Prostate gland (tissue), 2 donors: ENCODE results near the gene PDGFC. TPM values are rescaled to one million over a fixed set of nuclear protein-coding genes. Genes with fewer than 3 reads are reported as not detected.

Experiments
- DNase-seq: peaks from one replicate; pipeline ENCODE4 v3.0.0-alpha.2; 2019; ENCODE audit warnings: low spot score
- H3K27ac ChIP-seq, 2 donors: fragments of 200-600 bp; sonication (generic); 2 replicates each; pipeline ENCODE4 v1.5.1; 2017 to 2019
- H3K27me3 ChIP-seq: fragments of 200-600 bp; sonication (generic); replicated peaks from 2 replicates; pipeline ENCODE4 v1.5.1; 2019; ENCODE audit not compliant: insufficient read depth
- H3K36me3 ChIP-seq, 2 donors: fragments of 200-600 bp; sonication (generic); 1 replicate in 1 of 2; 2 replicates in 1 of 2; pipeline versions ENCODE4 v1.5.1 to v1.8.1; 2017 to 2019
- H3K4me1 ChIP-seq: fragments of 200-600 bp; sonication (generic); replicated peaks from 2 replicates; pipeline ENCODE4 v1.5.1; 2019
- H3K4me3 ChIP-seq, 2 donors: fragments of 200-600 bp; sonication (generic); 2 replicates each; pipeline ENCODE4 v1.5.1; 2017 to 2019
- H3K9me3 ChIP-seq: fragments of 200-600 bp; sonication (generic); 2 replicates; pipeline ENCODE4 v1.5.1; 2017
- CTCF ChIP-seq, 4 experiments: fragments of 200-600 bp in 2 of 4; fragments of 450-650 bp in 2 of 4; sonication (generic) in 2 of 4; IDR thresholded peaks; 1 replicate in 3 of 4; 2 replicates in 1 of 4; pipeline ENCODE4 v1.5.1; 2016 to 2019; ENCODE audit warnings: antibody characterized with exemption in 4 of 4, mild to moderate bottlenecking in 2 of 4, moderate library complexity in 2 of 4
- POLR2A ChIP-seq: fragments of 450-650 bp; IDR thresholded peaks from one replicate; pipeline ENCODE4 v1.6.1; 2016; ENCODE audit warnings: antibody characterized with exemption, mild to moderate bottlenecking
- POLR2AphosphoS5 ChIP-seq: sonication (generic); formaldehyde crosslinking; IDR thresholded peaks from one replicate; pipeline ENCODE4 v1.6.1; 2017; ENCODE audit warnings: antibody characterized with exemption
- WGBS: methylation state at CpG from one replicate; pipeline ENCODE4 v1.1.5; 2018; 5-methylcytosine and 5-hydroxymethylcytosine counted together
- intact Hi-C: fragments of 100-400 bp; cut with DNase I; formaldehyde crosslinking; loops from one replicate; pipeline ENCODE4 v1.14.2; 2022
- total RNA-seq, 2 donors: library from RNA; depleted of rRNA; stranded (reverse); fragments of >200 nt; gene quantifications; one replicate each; pipeline ENCODE4 v1.1.0, GENCODE V29; 2016

PDGFC gene
- total RNA-seq, 2 donors from 2014 or later = 18.6 to 36.8 TPM

- no peaks in the 10 kb centered on the region for H3K4me1 ChIP-seq
- TF ChIP-seq CTCF (IDR thresholded peaks at IDR 0.05) (no peak), POLR2AphosphoS5 (no peak), POLR2A (no peak)
- DNase-seq = no peak
- H3K9me3 ChIP-seq = no peaks in the 10 kb centered on the region
- H3K4me3 ChIP-seq = no peak overlapping the region
- intact Hi-C loops = no loop called here
- WGBS = 66% methylated on average over 2 of the region's 2 CpGs
- no peaks in the 10 kb centered on the region for H3K36me3 ChIP-seq
- H3K27me3 ChIP-seq = no peaks in the 10 kb centered on the region
- no peak overlapping the region for H3K27ac ChIP-seq
These were observed 179.0 kb downstream of the PDGFC start for GRCh38 chr4:156792462-156793085.

- H3K4me3 ChIP-seq = no peak overlapping the region
- peak; percentile 29 for DNase-seq
- 39% methylated on average over 1 of the region's 1 CpG for WGBS
- intact Hi-C loops = no loop called here
- H3K36me3 ChIP-seq = no peaks in the 10 kb centered on the region
- H3K27me3 ChIP-seq = no peaks in the 10 kb centered on the region
- no peak overlapping the region for H3K27ac ChIP-seq
- H3K4me1 ChIP-seq = no peaks in the 10 kb centered on the region
- TF ChIP-seq POLR2AphosphoS5 = no peak
- no peak for TF ChIP-seq POLR2A
- TF ChIP-seq CTCF (IDR thresholded peaks at IDR 0.05) = no peak
- H3K9me3 ChIP-seq = no peaks in the 10 kb centered on the region
These were observed 180.7 kb downstream of the PDGFC start for GRCh38 chr4:156790866-156791265.

GRCh38 chr4:156788782-156789181, 182.8 kb downstream of the PDGFC start:
- no peak for DNase-seq
- intact Hi-C loops = no loop called here
- no peak for TF ChIP-seq POLR2A
- no peak for TF ChIP-seq CTCF (IDR thresholded peaks at IDR 0.05)
- no peaks in the 10 kb centered on the region for H3K4me1 ChIP-seq
- H3K27me3 ChIP-seq = no peaks in the 10 kb centered on the region
- H3K4me3 ChIP-seq = no peak overlapping the region
- H3K9me3 ChIP-seq = no peaks in the 10 kb centered on the region
- no peak overlapping the region for H3K27ac ChIP-seq
- H3K36me3 ChIP-seq = no peaks in the 10 kb centered on the region

GRCh38 chr4:156786713-156787112, 184.9 kb downstream of the PDGFC start:
- Histone ChIP-seq H3K4me1 (no peaks in the 10 kb centered on the region), H3K27ac (no peak overlapping the region), H3K4me3 (no peak overlapping the region), H3K9me3 (no peaks in the 10 kb centered on the region), H3K27me3 (no peaks in the 10 kb centered on the region), H3K36me3 (no peaks in the 10 kb centered on the region)
- intact Hi-C loops = no loop called here
- no peak for TF ChIP-seq POLR2AphosphoS5
- TF ChIP-seq CTCF (IDR thresholded peaks at IDR 0.05) = no peak
- no peak for TF ChIP-seq POLR2A
- no peak for DNase-seq

- H3K4me3 ChIP-seq = no peak overlapping the region
- no peak for TF ChIP-seq POLR2A
- no peaks in the 10 kb centered on the region for H3K9me3 ChIP-seq
- H3K27me3 ChIP-seq = no peaks in the 10 kb centered on the region
- DNase-seq = no peak
- H3K36me3 ChIP-seq = no peaks in the 10 kb centered on the region
- WGBS = 89% methylated on average over 3 of the region's 3 CpGs
- no peak overlapping the region for H3K27ac ChIP-seq
- no peaks in the 10 kb centered on the region for H3K4me1 ChIP-seq
- intact Hi-C loops = no loop called here
These were observed 186.6 kb downstream of the PDGFC start for GRCh38 chr4:156784970-156785369.
